K562 (cell line): ENCODE data around the gene CAMK2D. TPM values are rescaled to one million over a fixed set of nuclear protein-coding genes. Genes with fewer than 3 reads are reported as not detected.

ENCODE experiments used
- CBX8 ChIP-seq: fragments of 200-600 bp; sonication (generic); IDR thresholded peaks from 2 replicates; pipeline ENCODE4 v1.6.1; 2012; ENCODE audit warnings: borderline replicate concordance, mixed run types, low read depth, mild to moderate bottlenecking, moderate library complexity, mixed read lengths, low read length, control low read depth, inconsistent platforms; ENCODE audit not compliant: poor library complexity, severe bottlenecking; ENCODE audit errors: extremely low read depth
- CEBPG ChIP-seq, 3 experiments: fragments of 200-800 bp in 1 of 3; sonication (Bioruptor generic) in 1 of 3; sonication (generic) in 1 of 3; formaldehyde crosslinking in 1 of 3; IDR thresholded peaks in 2 of 3; conservative IDR thresholded peaks in 1 of 3; 2 replicates each; pipeline versions ENCODE4 v1.6.1 to v1.8.0; 2016 to 2022; ENCODE audit warnings: missing compliant biosample characterization in 2 of 3, missing genetic modification characterization in 2 of 3, mild to moderate bottlenecking in 1 of 3, missing genetic modification reagents in 1 of 3
- ETV5 ChIP-seq: sonication (generic); formaldehyde crosslinking; IDR thresholded peaks from 2 replicates; pipeline ENCODE4 v1.4.0; 2020; ENCODE audit warnings: low read depth, mild to moderate bottlenecking, missing genetic modification reagents
- KLF10 ChIP-seq: fragments of 250-450 bp; sonication (Bioruptor Pico); IDR thresholded peaks from 2 replicates; pipeline ENCODE4 v1.6.1; 2021; ENCODE audit warnings: matching md5 sums
- LARP7 ChIP-seq: fragments of 450-650 bp; IDR thresholded peaks from 2 replicates; pipeline ENCODE4 v1.6.1; 2016
- MAFF ChIP-seq: IDR thresholded peaks from 2 replicates; pipeline ENCODE4 v1.6.1; 2012; ENCODE audit warnings: low read length, improper control_type of control experiment
- MTF1 ChIP-seq: fragments of 250-450 bp; sonication (Bioruptor Pico); IDR thresholded peaks from 2 replicates; pipeline ENCODE4 v1.9.0; 2021; ENCODE audit warnings: moderate library complexity, mild to moderate bottlenecking, inconsistent platforms, borderline replicate concordance
- NFE2L1 ChIP-seq: fragments of 450-650 bp; IDR thresholded peaks from 2 replicates; pipeline ENCODE4 v1.6.1; 2016; ENCODE audit warnings: missing genetic modification characterization, low read depth, mild to moderate bottlenecking, missing compliant biosample characterization, moderate library complexity, borderline replicate concordance
- SIN3A ChIP-seq, 2 experiments: fragments of 150-350 bp in 1 of 2; IDR thresholded peaks; 2 replicates each; pipeline ENCODE4 v1.6.1; 2011 to 2016; ENCODE audit warnings: borderline replicate concordance in 2 of 2, low read depth in 2 of 2, low read length in 2 of 2, mild to moderate bottlenecking in 2 of 2, moderate library complexity in 2 of 2; ENCODE audit not compliant: control insufficient read depth in 1 of 2
- SMARCB1 ChIP-seq: IDR thresholded peaks from 2 replicates; pipeline ENCODE4 v1.6.1; 2011; ENCODE audit warnings: improper control_type of control experiment, low read depth; ENCODE audit not compliant: insufficient read length
- YY1 ChIP-seq, 3 experiments: IDR thresholded peaks; 2 replicates each; pipeline ENCODE4 v1.6.1; 2011; ENCODE audit warnings: low read length in 2 of 3, mild to moderate bottlenecking in 2 of 3, moderate library complexity in 2 of 3, borderline replicate concordance in 1 of 3, control low read depth in 1 of 3, low read depth in 1 of 3; ENCODE audit not compliant: insufficient read depth in 3 of 3, insufficient replicate concordance in 2 of 3, control insufficient read depth in 1 of 3, insufficient read length in 1 of 3; ENCODE audit errors: extremely low read depth in 1 of 3
- ZNF408 ChIP-seq: fragments of 250-450 bp; sonication (Bioruptor Pico); IDR thresholded peaks from 2 replicates; pipeline ENCODE4 v1.4.0; 2020; ENCODE audit warnings: low read depth, mild to moderate bottlenecking, moderate library complexity
- ZNF445 ChIP-seq: fragments of 250-450 bp; sonication (Bioruptor Pico); IDR thresholded peaks from 2 replicates; pipeline ENCODE4 v1.4.0; 2020; ENCODE audit warnings: low read depth, mild to moderate bottlenecking, moderate library complexity
- ZNF76 ChIP-seq: fragments of 250-450 bp; sonication (Bioruptor Pico); IDR thresholded peaks from 2 replicates; pipeline ENCODE4 v1.4.0; 2020; ENCODE audit warnings: mild to moderate bottlenecking, moderate library complexity, borderline replicate concordance
- polyA plus RNA-seq, 8 experiments: library from polyadenylated mRNA; depleted of rRNA in 4 of 8; stranded (reverse) in 5 of 8; unstranded in 3 of 8; fragments of >200 nt; fragmentation: Nextera tagmentation in 2 of 8; fragmentation: Illumina TruSeq in 1 of 8; extraction: Ambion mirVana in 2 of 8; extraction: Trizol in 1 of 8; gene quantifications; 2 replicates each; pipeline versions ENCODE4 v1.2.1 to v1.2.3, GENCODE V29; 2011 to 2014; ENCODE audit warnings: inconsistent platforms in 1 of 8, missing spikeins in 1 of 8
- total RNA-seq, 7 experiments: library from RNA; depleted of rRNA in 6 of 7; stranded (reverse); fragments of >200 nt in 6 of 7; fragmentation: Illumina TruSeq in 2 of 7; extraction: Trizol in 2 of 7; gene quantifications; 2 replicates each; pipeline versions ENCODE4 v1.2.1 to v1.2.3, GENCODE V29; 2011 to 2021; ENCODE audit warnings: low replicate concordance in 1 of 7
- TF ChIP-seq, protein P1 (sequence below): IDR thresholded peaks from 2 replicates; pipeline ENCODE4 v1.6.1; 2011; ENCODE audit not compliant: insufficient read length; ENCODE audit errors: extremely low read depth
- TF ChIP-seq, protein P2 (sequence below): fragments of 250-450 bp; sonication (Bioruptor Pico); IDR thresholded peaks from 2 replicates; pipeline ENCODE4 v1.4.0; 2020
- TF ChIP-seq, protein P3 (sequence below): fragments of 450-650 bp; formaldehyde crosslinking; IDR thresholded peaks from 2 replicates; pipeline ENCODE4 v1.4.0; 2020; ENCODE audit warnings: mild to moderate bottlenecking, moderate library complexity
- TF ChIP-seq, protein P4 (sequence below), 2 experiments: fragments of 450-650 bp in 1 of 2; sonication (generic) in 1 of 2; formaldehyde crosslinking in 1 of 2; IDR thresholded peaks in 1 of 2; conservative IDR thresholded peaks in 1 of 2; 2 replicates each; pipeline versions ENCODE4 v1.6.1 to v1.8.1; 2016 to 2023; ENCODE audit warnings: mild to moderate bottlenecking in 2 of 2, moderate library complexity in 2 of 2, inconsistent platforms in 1 of 2, missing genetic modification reagents in 1 of 2

The CAMK2D gene
- total and polyA plus RNA-seq, 9 of the 15 experiments (the other 6 are each of a cell fraction or from before 2014, with no cell fraction given) = 0.01 to 0.33 (median 0.04) TPM; not detected in 2

GRCh38 chr4:113762186-113763028 lies 869 bp upstream of the CAMK2D start (continued):
- TF ChIP-seq YY1 (IDR thresholded peaks at IDR 0.05; ENCODE audit: borderline replicate concordance in 1 of 3, control insufficient read depth in 1 of 3, extremely low read depth in 1 of 3, insufficient read depth in 3 of 3, insufficient read length in 1 of 3, insufficient replicate concordance in 2 of 3, low read depth in 1 of 3, low read length in 2 of 3) (no peak), KLF10 (no peak), MTF1 (CRISPR knock-in tag) (no peak), NFE2L1 (tag) (no peak), ZNF76 (CRISPR knock-in tag) (no peak), CEBPG (CRISPR knock-in tag; IDR thresholded peaks at IDR 0.05) (no peak), CEBPG (tag; conservative IDR thresholded peaks at IDR 0.05 in 1 of 2, IDR thresholded peaks at IDR 0.05 in 1 of 2) (no peak), SIN3A (IDR thresholded peaks at IDR 0.05; ENCODE audit: borderline replicate concordance in 2 of 2, control insufficient read depth in 1 of 2, low read depth in 2 of 2, low read length in 2 of 2) (no peak), ETV5 (no peak), SMARCB1 (no peak), LARP7 (no peak), MAFF (no peak), ZNF445 (CRISPR knock-in tag) (no peak), ZNF408 (CRISPR knock-in tag) (no peak), CBX8 (no peak)
- TF ChIP-seq, protein P1, sequence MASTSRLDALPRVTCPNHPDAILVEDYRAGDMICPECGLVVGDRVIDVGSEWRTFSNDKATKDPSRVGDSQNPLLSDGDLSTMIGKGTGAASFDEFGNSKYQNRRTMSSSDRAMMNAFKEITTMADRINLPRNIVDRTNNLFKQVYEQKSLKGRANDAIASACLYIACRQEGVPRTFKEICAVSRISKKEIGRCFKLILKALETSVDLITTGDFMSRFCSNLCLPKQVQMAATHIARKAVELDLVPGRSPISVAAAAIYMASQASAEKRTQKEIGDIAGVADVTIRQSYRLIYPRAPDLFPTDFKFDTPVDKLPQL = no peak
- TF ChIP-seq, protein P2, sequence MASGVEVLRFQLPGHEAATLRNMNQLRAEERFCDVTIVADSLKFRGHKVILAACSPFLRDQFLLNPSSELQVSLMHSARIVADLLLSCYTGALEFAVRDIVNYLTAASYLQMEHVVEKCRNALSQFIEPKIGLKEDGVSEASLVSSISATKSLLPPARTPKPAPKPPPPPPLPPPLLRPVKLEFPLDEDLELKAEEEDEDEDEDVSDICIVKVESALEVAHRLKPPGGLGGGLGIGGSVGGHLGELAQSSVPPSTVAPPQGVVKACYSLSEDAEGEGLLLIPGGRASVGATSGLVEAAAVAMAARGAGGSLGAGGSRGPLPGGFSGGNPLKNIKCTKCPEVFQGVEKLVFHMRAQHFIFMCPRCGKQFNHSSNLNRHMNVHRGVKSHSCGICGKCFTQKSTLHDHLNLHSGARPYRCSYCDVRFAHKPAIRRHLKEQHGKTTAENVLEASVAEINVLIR (CRISPR knock-in tag) = peak; percentile 67
- TF ChIP-seq, protein P3, sequence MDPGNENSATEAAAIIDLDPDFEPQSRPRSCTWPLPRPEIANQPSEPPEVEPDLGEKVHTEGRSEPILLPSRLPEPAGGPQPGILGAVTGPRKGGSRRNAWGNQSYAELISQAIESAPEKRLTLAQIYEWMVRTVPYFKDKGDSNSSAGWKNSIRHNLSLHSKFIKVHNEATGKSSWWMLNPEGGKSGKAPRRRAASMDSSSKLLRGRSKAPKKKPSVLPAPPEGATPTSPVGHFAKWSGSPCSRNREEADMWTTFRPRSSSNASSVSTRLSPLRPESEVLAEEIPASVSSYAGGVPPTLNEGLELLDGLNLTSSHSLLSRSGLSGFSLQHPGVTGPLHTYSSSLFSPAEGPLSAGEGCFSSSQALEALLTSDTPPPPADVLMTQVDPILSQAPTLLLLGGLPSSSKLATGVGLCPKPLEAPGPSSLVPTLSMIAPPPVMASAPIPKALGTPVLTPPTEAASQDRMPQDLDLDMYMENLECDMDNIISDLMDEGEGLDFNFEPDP = no peak
- TF ChIP-seq, protein P4, sequence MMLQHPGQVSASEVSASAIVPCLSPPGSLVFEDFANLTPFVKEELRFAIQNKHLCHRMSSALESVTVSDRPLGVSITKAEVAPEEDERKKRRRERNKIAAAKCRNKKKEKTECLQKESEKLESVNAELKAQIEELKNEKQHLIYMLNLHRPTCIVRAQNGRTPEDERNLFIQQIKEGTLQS (IDR thresholded peaks at IDR 0.05) = peak; percentile 92
- TF ChIP-seq, protein P4 (CRISPR knock-in tag; conservative IDR thresholded peaks at IDR 0.05) = no peak
